ENCODE results near the gene FGF2.

DNA sequence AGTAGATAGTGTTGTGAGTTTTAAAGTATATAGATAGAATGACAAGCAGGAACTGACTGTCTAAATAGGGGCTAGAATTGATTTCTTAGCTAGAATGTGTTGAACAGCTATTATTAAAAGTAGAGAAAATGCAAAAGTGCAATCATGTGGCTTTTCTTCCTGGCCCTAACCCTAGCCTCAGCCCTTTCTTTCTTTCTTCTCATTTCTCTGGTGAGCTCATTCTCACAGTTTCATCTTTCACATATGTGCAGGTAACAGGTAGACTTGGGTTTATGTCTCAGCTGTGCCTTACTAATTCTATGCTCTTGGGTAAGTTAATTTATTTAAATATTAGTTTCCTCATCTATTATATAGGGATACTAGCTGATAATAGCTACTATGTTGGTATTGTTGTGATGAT is 24.9 kb downstream of the FGF2 start:
- TF ChIP-seq, protein P1, sequence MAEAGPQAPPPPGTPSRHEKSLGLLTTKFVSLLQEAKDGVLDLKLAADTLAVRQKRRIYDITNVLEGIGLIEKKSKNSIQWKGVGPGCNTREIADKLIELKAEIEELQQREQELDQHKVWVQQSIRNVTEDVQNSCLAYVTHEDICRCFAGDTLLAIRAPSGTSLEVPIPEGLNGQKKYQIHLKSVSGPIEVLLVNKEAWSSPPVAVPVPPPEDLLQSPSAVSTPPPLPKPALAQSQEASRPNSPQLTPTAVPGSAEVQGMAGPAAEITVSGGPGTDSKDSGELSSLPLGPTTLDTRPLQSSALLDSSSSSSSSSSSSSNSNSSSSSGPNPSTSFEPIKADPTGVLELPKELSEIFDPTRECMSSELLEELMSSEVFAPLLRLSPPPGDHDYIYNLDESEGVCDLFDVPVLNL (CRISPR knock-in tag; IDR thresholded peaks at IDR 0.05; ENCODE audit: borderline replicate concordance, low read depth), result no peak
- TF ChIP-seq, protein P2, sequence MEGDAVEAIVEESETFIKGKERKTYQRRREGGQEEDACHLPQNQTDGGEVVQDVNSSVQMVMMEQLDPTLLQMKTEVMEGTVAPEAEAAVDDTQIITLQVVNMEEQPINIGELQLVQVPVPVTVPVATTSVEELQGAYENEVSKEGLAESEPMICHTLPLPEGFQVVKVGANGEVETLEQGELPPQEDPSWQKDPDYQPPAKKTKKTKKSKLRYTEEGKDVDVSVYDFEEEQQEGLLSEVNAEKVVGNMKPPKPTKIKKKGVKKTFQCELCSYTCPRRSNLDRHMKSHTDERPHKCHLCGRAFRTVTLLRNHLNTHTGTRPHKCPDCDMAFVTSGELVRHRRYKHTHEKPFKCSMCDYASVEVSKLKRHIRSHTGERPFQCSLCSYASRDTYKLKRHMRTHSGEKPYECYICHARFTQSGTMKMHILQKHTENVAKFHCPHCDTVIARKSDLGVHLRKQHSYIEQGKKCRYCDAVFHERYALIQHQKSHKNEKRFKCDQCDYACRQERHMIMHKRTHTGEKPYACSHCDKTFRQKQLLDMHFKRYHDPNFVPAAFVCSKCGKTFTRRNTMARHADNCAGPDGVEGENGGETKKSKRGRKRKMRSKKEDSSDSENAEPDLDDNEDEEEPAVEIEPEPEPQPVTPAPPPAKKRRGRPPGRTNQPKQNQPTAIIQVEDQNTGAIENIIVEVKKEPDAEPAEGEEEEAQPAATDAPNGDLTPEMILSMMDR (IDR thresholded peaks at IDR 0.05), result no peak
- no peak for TF ChIP-seq ZNF263 (CRISPR knock-in tag; IDR thresholded peaks at IDR 0.05; ENCODE audit: low read depth)
- TF ChIP-seq ATF1 (CRISPR knock-in tag; IDR thresholded peaks at IDR 0.05), result no peak
- TF ChIP-seq ELF4 (CRISPR knock-in tag; IDR thresholded peaks at IDR 0.05; ENCODE audit: low read depth), result no peak
- TF ChIP-seq TEAD1 (CRISPR knock-in tag; IDR thresholded peaks at IDR 0.05), result no peak
- TF ChIP-seq, protein P3, sequence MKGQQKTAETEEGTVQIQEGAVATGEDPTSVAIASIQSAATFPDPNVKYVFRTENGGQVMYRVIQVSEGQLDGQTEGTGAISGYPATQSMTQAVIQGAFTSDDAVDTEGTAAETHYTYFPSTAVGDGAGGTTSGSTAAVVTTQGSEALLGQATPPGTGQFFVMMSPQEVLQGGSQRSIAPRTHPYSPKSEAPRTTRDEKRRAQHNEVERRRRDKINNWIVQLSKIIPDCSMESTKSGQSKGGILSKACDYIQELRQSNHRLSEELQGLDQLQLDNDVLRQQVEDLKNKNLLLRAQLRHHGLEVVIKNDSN (CRISPR knock-in tag; IDR thresholded peaks at IDR 0.05), result no peak
- no peak for TF ChIP-seq USF2 (CRISPR knock-in tag; IDR thresholded peaks at IDR 0.05)
- TF ChIP-seq NR3C1 (CRISPR knock-in tag; conservative IDR thresholded peaks at IDR 0.05; ENCODE audit: low read depth), result no peak
- no peak for TF ChIP-seq ZNF121 (CRISPR knock-in tag; IDR thresholded peaks at IDR 0.05)
- no peak for TF ChIP-seq TP53 (CRISPR knock-in tag; IDR thresholded peaks at IDR 0.05)
